ENCODE results near the gene TOLLIP.

DNA sequence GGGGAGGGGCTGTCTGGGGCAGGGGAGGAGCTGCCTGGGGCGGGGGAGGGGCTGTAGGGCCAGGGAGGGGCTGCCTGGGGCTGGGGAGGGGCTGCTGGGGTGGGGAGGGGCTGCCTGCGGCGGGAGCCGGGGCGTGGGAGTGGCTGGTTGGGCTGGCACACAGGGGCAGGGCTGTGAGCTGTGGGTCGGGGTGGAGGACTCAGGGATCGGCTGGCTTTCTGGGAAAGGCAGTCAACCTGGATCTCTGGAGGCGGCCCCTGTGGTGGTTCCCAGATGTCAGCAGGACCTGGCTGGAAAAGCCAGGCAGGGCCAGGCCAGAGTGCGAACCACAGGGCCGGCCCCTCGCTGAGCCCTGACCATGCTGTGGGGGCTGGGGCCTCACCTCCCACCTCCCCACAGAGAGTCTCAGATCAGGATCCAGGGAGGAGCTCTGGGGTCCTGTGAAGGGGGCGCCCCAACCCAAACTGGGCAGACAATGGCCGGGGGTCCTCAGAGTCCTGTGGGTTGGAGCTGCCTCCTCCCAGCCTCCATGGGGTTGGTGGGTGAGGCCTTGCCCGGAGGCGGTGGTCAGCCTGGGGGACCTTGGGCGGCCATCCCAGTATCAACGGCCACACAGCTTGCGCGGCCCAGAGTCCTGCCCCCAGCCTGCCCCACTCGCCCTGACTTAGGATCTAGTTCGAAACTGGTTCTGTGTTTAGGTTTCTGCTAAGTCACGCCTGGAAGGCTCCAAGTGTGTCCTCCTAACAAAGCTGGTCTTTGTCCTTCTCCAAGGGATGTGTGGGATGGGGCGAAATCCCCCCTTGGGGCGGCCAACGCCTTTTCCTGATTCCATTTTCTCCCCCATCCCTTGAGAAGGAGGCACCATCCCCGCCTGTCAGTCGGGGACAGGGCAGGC, 84.7 kb downstream of the TOLLIP start:
- TF ChIP-seq, protein P1, sequence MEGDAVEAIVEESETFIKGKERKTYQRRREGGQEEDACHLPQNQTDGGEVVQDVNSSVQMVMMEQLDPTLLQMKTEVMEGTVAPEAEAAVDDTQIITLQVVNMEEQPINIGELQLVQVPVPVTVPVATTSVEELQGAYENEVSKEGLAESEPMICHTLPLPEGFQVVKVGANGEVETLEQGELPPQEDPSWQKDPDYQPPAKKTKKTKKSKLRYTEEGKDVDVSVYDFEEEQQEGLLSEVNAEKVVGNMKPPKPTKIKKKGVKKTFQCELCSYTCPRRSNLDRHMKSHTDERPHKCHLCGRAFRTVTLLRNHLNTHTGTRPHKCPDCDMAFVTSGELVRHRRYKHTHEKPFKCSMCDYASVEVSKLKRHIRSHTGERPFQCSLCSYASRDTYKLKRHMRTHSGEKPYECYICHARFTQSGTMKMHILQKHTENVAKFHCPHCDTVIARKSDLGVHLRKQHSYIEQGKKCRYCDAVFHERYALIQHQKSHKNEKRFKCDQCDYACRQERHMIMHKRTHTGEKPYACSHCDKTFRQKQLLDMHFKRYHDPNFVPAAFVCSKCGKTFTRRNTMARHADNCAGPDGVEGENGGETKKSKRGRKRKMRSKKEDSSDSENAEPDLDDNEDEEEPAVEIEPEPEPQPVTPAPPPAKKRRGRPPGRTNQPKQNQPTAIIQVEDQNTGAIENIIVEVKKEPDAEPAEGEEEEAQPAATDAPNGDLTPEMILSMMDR (conservative IDR thresholded peaks at IDR 0.05): no peak
- TF ChIP-seq EZH2 (IDR thresholded peaks at IDR 0.05; ENCODE audit: low read depth): no peak
